Astrocyte of the spinal cord (primary cell): ENCODE results near the gene PRDM9.
"Not testable (repeated sequence)": the region's sequence is repeated elsewhere in the genome, so short reads cannot be mapped to it uniquely, and the experiment has no call there.

ENCODE experiments used
- DNase-seq: peaks from one replicate; pipeline ENCODE4 v3.0.0; 2011; ENCODE audit warnings: low read depth, low spot score
- H3K4me3 ChIP-seq: 2 replicates; pipeline ENCODE4 v1.5.1; 2011; ENCODE audit warnings: low read depth, mild to moderate bottlenecking, low read length, moderate library complexity
- in situ Hi-C: cut with HindIII; loops from 2 replicates; pipeline ENCODE4 v1.10.0; 2017; ENCODE audit warnings: low sequenced_read_pairs
- TF ChIP-seq, protein P1 (sequence below): IDR thresholded peaks from 2 replicates; pipeline ENCODE4 v1.5.1; 2012; ENCODE audit warnings: low read depth, mild to moderate bottlenecking, low read length, inconsistent platforms

Gene PRDM9

DNA sequence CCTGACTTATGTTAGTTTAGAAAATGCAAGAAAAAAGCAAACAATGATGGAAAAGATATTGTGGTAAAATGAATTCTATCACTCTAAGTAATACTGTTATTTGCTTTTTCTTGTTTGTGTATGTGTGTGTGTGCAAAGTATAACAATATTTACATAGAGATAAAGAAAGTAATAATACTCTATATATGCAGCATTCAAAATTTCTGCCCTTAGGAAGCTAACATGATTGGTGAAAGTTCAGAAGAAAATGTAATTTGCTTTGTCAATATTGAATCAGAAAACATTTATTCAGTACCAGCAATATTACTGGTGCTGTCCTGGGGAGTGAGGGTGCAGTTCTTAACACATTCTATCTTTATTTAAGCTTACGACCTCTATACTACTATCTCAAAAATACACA lies 12.9 kb upstream of the PRDM9 start:
- in situ Hi-C loops = no loop called here
- H3K4me3 ChIP-seq = no peak overlapping the region
- TF ChIP-seq, protein P1, sequence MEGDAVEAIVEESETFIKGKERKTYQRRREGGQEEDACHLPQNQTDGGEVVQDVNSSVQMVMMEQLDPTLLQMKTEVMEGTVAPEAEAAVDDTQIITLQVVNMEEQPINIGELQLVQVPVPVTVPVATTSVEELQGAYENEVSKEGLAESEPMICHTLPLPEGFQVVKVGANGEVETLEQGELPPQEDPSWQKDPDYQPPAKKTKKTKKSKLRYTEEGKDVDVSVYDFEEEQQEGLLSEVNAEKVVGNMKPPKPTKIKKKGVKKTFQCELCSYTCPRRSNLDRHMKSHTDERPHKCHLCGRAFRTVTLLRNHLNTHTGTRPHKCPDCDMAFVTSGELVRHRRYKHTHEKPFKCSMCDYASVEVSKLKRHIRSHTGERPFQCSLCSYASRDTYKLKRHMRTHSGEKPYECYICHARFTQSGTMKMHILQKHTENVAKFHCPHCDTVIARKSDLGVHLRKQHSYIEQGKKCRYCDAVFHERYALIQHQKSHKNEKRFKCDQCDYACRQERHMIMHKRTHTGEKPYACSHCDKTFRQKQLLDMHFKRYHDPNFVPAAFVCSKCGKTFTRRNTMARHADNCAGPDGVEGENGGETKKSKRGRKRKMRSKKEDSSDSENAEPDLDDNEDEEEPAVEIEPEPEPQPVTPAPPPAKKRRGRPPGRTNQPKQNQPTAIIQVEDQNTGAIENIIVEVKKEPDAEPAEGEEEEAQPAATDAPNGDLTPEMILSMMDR = no peak
- no peak for DNase-seq

DNA sequence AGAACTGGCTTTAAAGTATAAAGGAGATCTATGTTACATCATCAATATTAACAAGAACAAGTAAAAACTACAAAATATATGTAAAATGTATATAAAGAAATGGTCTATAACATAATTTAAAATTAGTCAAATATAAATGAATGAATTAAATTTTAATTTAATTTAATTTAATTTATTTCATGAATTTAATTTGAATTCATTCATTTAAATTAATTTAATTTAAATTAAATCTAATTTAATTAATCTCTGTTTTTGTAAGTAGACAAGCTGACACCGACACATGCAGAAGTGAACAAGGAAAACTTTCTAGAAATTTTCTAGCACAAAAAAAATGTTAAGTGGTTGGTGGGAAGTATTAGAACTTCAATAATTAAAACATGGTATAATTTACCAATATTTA lies 10.8 kb upstream of the PRDM9 start:
- TF ChIP-seq, protein P1 = no peak
- DNase-seq = no peak
- H3K4me3 ChIP-seq = no peak overlapping the region
- in situ Hi-C loops = no loop called here

DNA sequence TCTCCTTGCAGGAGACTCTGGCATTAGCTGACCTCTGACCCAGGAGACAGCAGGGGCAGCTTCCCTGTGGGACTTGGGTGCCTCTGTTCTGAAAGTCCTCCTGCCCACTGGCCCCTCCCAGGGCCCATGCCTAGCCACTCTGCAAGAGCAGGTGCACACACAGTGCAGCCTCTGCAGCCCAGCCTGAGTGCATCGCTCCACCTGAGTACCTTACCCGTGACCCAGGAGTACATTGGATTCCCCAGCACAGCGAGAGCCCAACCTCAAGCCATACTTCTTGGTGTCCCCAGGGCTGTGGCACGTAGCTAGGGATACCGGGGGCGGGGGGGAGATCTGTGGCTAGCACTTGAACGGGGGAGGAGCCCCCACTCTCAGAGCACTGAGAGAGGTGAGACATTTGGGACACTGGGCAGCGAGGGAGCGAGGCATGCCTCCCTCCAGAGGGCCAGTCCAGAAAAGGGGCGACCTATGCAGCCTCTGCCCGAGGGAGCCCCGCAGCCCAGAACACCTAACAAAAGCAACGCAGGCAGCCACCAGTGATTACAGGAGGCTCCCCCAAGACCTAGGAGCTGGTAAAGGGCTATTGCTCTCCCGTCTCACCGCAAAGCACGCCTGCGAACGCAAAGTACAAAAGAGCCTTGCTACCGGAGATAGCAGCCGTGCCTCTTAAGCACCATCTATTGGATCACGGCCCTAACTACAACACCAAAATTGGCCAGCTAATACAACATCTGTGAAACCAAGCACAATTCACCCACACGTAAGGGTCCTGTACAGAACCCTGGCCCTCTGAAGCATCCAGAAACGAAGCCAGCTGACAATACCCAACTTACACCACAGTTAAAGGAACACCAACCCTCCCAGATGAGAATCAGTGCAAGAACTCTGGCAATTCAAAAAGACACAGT lies 826 bp upstream of the PRDM9 start:
- TF ChIP-seq, protein P1 = no peak
- peak overlapping the region; percentile 22 for H3K4me3 ChIP-seq
- in situ Hi-C loops = no loop called here
- peak; percentile 19 for DNase-seq

DNA sequence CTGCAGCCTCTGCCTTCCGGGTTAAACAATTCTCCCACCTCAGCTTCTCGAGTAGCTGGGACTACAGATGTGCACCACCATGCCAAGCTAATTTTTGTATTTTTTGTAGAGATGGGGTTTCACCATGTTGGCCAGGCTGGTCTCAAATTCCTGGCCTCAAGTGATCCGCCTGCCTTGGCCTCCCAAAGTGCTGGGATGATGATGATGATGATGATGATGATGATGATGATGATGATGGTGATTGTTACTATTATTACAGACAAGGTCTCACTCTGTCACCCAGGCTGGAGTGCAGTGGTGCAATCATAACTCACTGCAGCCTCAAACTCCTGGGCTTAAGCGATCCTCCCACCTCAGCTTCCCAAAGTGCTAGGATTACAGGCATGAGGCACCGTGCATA lies 3.0 kb downstream of the PRDM9 start:
- H3K4me3 ChIP-seq, DNase-seq, in situ Hi-C loops: not testable (repeated sequence)

DNA sequence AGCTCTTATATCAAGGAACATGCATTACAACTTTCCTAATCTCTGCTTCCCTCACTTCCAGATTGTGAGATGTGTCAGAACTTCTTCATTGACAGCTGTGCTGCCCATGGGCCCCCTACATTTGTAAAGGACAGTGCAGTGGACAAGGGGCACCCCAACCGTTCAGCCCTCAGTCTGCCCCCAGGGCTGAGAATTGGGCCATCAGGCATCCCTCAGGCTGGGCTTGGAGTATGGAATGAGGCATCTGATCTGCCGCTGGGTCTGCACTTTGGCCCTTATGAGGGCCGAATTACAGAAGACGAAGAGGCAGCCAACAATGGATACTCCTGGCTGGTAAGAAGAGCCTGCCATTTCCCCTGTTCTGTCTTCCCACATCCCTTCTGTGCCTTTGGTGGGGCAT lies 15.1 kb downstream of the PRDM9 start:
- no peak for DNase-seq
- in situ Hi-C loops = no loop called here
- TF ChIP-seq, protein P1 = no peak
- no peak overlapping the region for H3K4me3 ChIP-seq

DNA sequence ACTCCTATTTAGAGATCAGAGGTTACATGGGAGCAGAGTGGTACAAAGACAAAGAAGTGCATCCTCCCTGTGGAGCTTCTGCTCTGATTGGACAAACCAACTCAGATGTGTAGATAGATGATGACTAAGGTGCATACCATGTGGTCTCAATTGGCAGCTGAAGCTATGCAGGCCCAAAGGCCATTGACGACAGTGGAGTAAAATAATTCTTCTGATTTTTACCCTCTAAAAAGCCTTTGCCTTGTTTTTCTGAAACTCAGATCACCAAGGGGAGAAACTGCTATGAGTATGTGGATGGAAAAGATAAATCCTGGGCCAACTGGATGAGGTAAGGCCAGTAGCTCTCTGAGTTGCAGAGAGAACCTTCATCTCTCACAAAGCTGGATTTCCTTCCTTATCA lies 15.6 kb downstream of the PRDM9 start:
- no peak for DNase-seq
- in situ Hi-C loops = no loop called here
- TF ChIP-seq, protein P1 = no peak
- H3K4me3 ChIP-seq = no peak overlapping the region

DNA sequence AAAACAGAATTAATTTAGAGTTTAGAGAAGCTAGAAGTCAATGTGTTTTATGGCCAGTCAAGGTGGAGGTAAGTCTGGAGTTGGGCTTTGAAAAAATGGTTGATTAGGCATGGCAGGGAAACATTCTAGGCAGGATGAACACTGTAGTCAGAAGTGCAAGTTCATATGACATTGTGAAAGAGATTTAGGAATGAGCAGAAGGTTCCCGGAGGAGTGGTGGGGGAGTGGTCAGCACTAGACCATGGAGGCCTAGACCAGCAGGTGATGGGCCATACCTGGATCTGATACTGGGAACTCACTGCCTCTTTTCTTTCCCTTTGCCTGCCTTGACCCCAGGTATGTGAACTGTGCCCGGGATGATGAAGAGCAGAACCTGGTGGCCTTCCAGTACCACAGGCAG lies 16.6 kb downstream of the PRDM9 start:
- H3K4me3 ChIP-seq = no peak overlapping the region
- TF ChIP-seq, protein P1 = no peak
- in situ Hi-C loops = no loop called here
- no peak for DNase-seq
